Left cardiac atrium (tissue), 2 donors: Measurements from ENCODE around the gene KRTAP4-9. TPM values are rescaled to one million over a fixed set of nuclear protein-coding genes. Genes with fewer than 3 reads are reported as not detected.

Source experiments
- total RNA-seq, 2 donors: library from RNA; stranded (reverse); fragmentation: NEBNext Ultra II Directional; extraction: Animal tissue kit (Norgen Biotek cat#: 25700); gene quantifications; one replicate each; pipeline ENCODE4 v1.2.1, GENCODE V29; 2021
- donor health status: DM: no; HTN: yes; CAD: no; lungs with severe emphysema.
- donor health status: DM: yes; HTN: yes; CAD: no.

The KRTAP4-9 gene
- total RNA-seq, 2 donors from 2014 or later = not detected

Other genes with a start within 250 kb of the KRTAP4-9 start
- gene KRT12, start 238.2 kb upstream of the KRTAP4-9 start, total RNA-seq = not detected
- not detected for gene KRT20, start 220.1 kb upstream of the KRTAP4-9 start, total RNA-seq
- under 1 TPM in 1 of 2 donors, not detected in 1; 0.29 TPM for gene KRT23, start 167.7 kb upstream of the KRTAP4-9 start, total RNA-seq
- gene KRT39, start 138.4 kb upstream of the KRTAP4-9 start, total RNA-seq = not detected
- gene KRT40, start 121.1 kb upstream of the KRTAP4-9 start, total RNA-seq = not detected
- not detected for gene KRTAP3-3, start 111.2 kb upstream of the KRTAP4-9 start, total RNA-seq
- gene KRTAP3-2, start 105.5 kb upstream of the KRTAP4-9 start, total RNA-seq = not detected
- gene KRTAP3-1, start 96.3 kb upstream of the KRTAP4-9 start, total RNA-seq = not detected
- gene KRTAP1-5, start 78.2 kb upstream of the KRTAP4-9 start, total RNA-seq = not detected
- not detected for gene KRTAP1-4, start 75.2 kb upstream of the KRTAP4-9 start, total RNA-seq
- not detected for gene KRTAP1-3, start 70.5 kb upstream of the KRTAP4-9 start, total RNA-seq
- not detected for gene KRTAP1-1, start 63.9 kb upstream of the KRTAP4-9 start, total RNA-seq
- not detected for gene KRTAP2-1, start 58.1 kb upstream of the KRTAP4-9 start, total RNA-seq
- gene KRTAP2-2, start 50.2 kb upstream of the KRTAP4-9 start, total RNA-seq = not detected
- not detected for gene KRTAP2-3, start 45.3 kb upstream of the KRTAP4-9 start, total RNA-seq
- not detected for gene KRTAP2-4, start 39.5 kb upstream of the KRTAP4-9 start, total RNA-seq
- not detected for gene KRTAP4-7, start 21.2 kb upstream of the KRTAP4-9 start, total RNA-seq
- gene KRTAP4-8, start 7.2 kb upstream of the KRTAP4-9 start, total RNA-seq = not detected
- not detected for gene KRTAP4-16, start 3.2 kb upstream of the KRTAP4-9 start, total RNA-seq
- gene KRTAP4-11, start 13.0 kb downstream of the KRTAP4-9 start, total RNA-seq = not detected
- gene KRTAP4-12, start 18.8 kb downstream of the KRTAP4-9 start, total RNA-seq = not detected
- gene KRTAP4-6, start 35.2 kb downstream of the KRTAP4-9 start, total RNA-seq = not detected
- not detected for gene KRTAP4-5, start 44.4 kb downstream of the KRTAP4-9 start, total RNA-seq
- not detected for gene KRTAP4-4, start 55.4 kb downstream of the KRTAP4-9 start, total RNA-seq
- not detected for gene KRTAP4-3, start 62.8 kb downstream of the KRTAP4-9 start, total RNA-seq
- gene KRTAP4-2, start 72.8 kb downstream of the KRTAP4-9 start, total RNA-seq = not detected
- gene KRTAP4-1, start 79.5 kb downstream of the KRTAP4-9 start, total RNA-seq = not detected
- gene KRTAP9-1, start 84.5 kb downstream of the KRTAP4-9 start, total RNA-seq = not detected
- not detected for gene KRTAP9-2, start 121.3 kb downstream of the KRTAP4-9 start, total RNA-seq
- not detected for gene KRTAP9-3, start 127.1 kb downstream of the KRTAP4-9 start, total RNA-seq
- gene KRTAP9-8, start 132.6 kb downstream of the KRTAP4-9 start, total RNA-seq = not detected
- gene KRTAP9-4, start 144.3 kb downstream of the KRTAP4-9 start, total RNA-seq = not detected
- gene KRTAP9-9, start 150.0 kb downstream of the KRTAP4-9 start, total RNA-seq = not detected
- gene KRTAP9-6, start 160.0 kb downstream of the KRTAP4-9 start, total RNA-seq = not detected
- not detected for gene KRTAP9-7, start 170.3 kb downstream of the KRTAP4-9 start, total RNA-seq
- not detected for gene KRTAP29-1, start 197.5 kb downstream of the KRTAP4-9 start, total RNA-seq
- not detected for gene KRTAP16-1, start 203.9 kb downstream of the KRTAP4-9 start, total RNA-seq
- gene KRTAP17-1, start 210.3 kb downstream of the KRTAP4-9 start, total RNA-seq = not detected
- not detected for gene KRT33A, start 245.4 kb downstream of the KRTAP4-9 start, total RNA-seq